Mucosa of descending colon (tissue), 3 donors: Measurements from ENCODE around the gene AGL. TPM values are rescaled to one million over a fixed set of nuclear protein-coding genes. Genes with fewer than 3 reads are reported as not detected.

Experiments
- ATAC-seq: fragments of 200-7000 bp; cut with Tn5 transposase; one replicate; pipeline ENCODE4 v1.9.1; 2020; ENCODE audit warnings: mild to moderate bottlenecking, moderate library complexity
- DNase-seq, 3 donors: peaks; one replicate each; pipeline ENCODE4 v3.0.0-alpha.2; 2020
- H3K36me3 ChIP-seq: fragments of 200-600 bp; one replicate; pipeline ENCODE4 v1.8.0; 2021; ENCODE audit warnings: low read depth, mild to moderate bottlenecking
- H3K4me1 ChIP-seq: fragments of 200-600 bp; one replicate; pipeline ENCODE4 v1.8.0; 2021; ENCODE audit warnings: low read depth, mild to moderate bottlenecking
- H3K4me3 ChIP-seq: fragments of 200-600 bp; one replicate; pipeline ENCODE4 v1.8.0; 2021; ENCODE audit warnings: mild to moderate bottlenecking
- H3K9me3 ChIP-seq: fragments of 200-600 bp; one replicate; pipeline ENCODE4 v1.8.0; 2021; ENCODE audit warnings: mild to moderate bottlenecking
- CTCF ChIP-seq: fragments of 200-600 bp; IDR thresholded peaks from one replicate; pipeline ENCODE4 v1.8.0; 2022; ENCODE audit warnings: antibody characterized with exemption, mild to moderate bottlenecking
- intact Hi-C, 2 donors: fragments of 100-400 bp; cut with DNase I in 1 of 2; cut with micrococcal nuclease in 1 of 2; formaldehyde crosslinking; loops; one replicate each; pipeline versions ENCODE4 v1.11.0 to v1.11.1; 2022; cut with DNase I, micrococcal nuclease
- total RNA-seq, 3 donors: library from RNA; stranded (reverse); fragmentation: NEBNext Ultra II Directional in 2 of 3; extraction: Animal tissue kit (Norgen Biotek cat#: 25700) in 2 of 3; gene quantifications; one replicate each; pipeline versions ENCODE4 v1.2.1 to v1.2.4, GENCODE V29; 2021 to 2023
- donor health status: DM: no; HTN: no; CAD: no; lungs with moderate emphysema.
- donor health status: DM: no; HTN: no; CAD: no.
- donor health status: DM: no; HTN: yes; CAD: no.

AGL gene
- total RNA-seq, 3 donors from 2014 or later: 24.6 to 28.2 (median 27.5) TPM

GRCh38 chr1:99811747-99812146, 38.4 kb upstream of the AGL start:
- H3K4me1 ChIP-seq: no peaks in the 10 kb centered on the region
- ATAC-seq (no peak), DNase-seq (no peak)
- no peaks in the 10 kb centered on the region for H3K36me3 ChIP-seq
- no peak for TF ChIP-seq CTCF
- H3K4me3 ChIP-seq: no peak overlapping the region
- intact Hi-C loops: no loop called here
- no peaks in the 10 kb centered on the region for H3K9me3 ChIP-seq

GRCh38 chr1:99814373-99814900, 35.7 kb upstream of the AGL start:
- no peak overlapping the region for H3K4me3 ChIP-seq
- no peak for ATAC-seq
- no peaks in the 10 kb centered on the region for H3K9me3 ChIP-seq
- TF ChIP-seq CTCF: no peak
- DNase-seq: no peak
- H3K36me3 ChIP-seq: no peaks in the 10 kb centered on the region
- H3K4me1 ChIP-seq: no peaks in the 10 kb centered on the region
- intact Hi-C loops: no loop called here

GRCh38 chr1:99816656-99817055, 33.5 kb upstream of the AGL start:
- DNase-seq: no peak
- ATAC-seq: no peak
- Histone ChIP-seq H3K36me3 (no peaks in the 10 kb centered on the region), H3K4me1 (no peaks in the 10 kb centered on the region), H3K9me3 (no peaks in the 10 kb centered on the region), H3K4me3 (no peak overlapping the region)
- intact Hi-C loops: no loop called here
- TF ChIP-seq CTCF: no peak

- TF ChIP-seq CTCF: no peak
- Histone ChIP-seq H3K4me1 (no peaks in the 10 kb centered on the region), H3K4me3 (no peak overlapping the region), H3K9me3 (no peaks in the 10 kb centered on the region), H3K36me3 (no peaks in the 10 kb centered on the region)
- ATAC-seq (no peak), DNase-seq (no peak)
- intact Hi-C loops: no loop called here
Measured at GRCh38 chr1:99818063-99818699, 32.0 kb upstream of the AGL start.

GRCh38 chr1:99820546-99820945, 29.6 kb upstream of the AGL start:
- no peak for TF ChIP-seq CTCF
- intact Hi-C loops: no loop called here
- Histone ChIP-seq H3K36me3 (no peaks in the 10 kb centered on the region), H3K4me3 (no peak overlapping the region), H3K9me3 (no peaks in the 10 kb centered on the region), H3K4me1 (no peaks in the 10 kb centered on the region)
- no peak for ATAC-seq
- no peak for DNase-seq
